Activated B cell treated with CpG ODN at 0.5 μM for 24 hours (primary cell): ENCODE results near the gene SCAI. TPM values are rescaled to one million over a fixed set of nuclear protein-coding genes. Genes with fewer than 3 reads are reported as not detected.
"Not testable (repeated sequence)": the region's sequence is repeated elsewhere in the genome, so short reads cannot be mapped to it uniquely, and the experiment has no call there.

Source experiments
- ATAC-seq: fragments of 200-7000 bp; cut with Tn5 transposase; one replicate; pipeline ENCODE4 v1.10.0; 2021; ENCODE audit warnings: low read depth, mild to moderate bottlenecking, moderate library complexity
- CTCF ChIA-PET: fragments of 350-600 bp; sonication (Branson Sonifier 250); formaldehyde crosslinking; loops from one replicate; lab custom pipeline; 2021; ENCODE audit warnings: antibody characterized with exemption; lab: Charles Lee
- POLR2A ChIA-PET: fragments of 350-600 bp; sonication (Branson Sonifier 250); formaldehyde crosslinking; loops from one replicate; lab custom pipeline; 2021; ENCODE audit warnings: antibody characterized with exemption; lab: Charles Lee
- DNase-seq: peaks from one replicate; pipeline ENCODE4 v3.0.0; 2022
- H3K27ac Mint-ChIP-seq: one replicate; pipeline ENCODE4 v1.8.0; 2020; ENCODE audit warnings: mixed read lengths
- H3K27me3 Mint-ChIP-seq: one replicate; pipeline ENCODE4 v1.8.0; 2021; ENCODE audit warnings: mixed read lengths
- H3K36me3 Mint-ChIP-seq: one replicate; pipeline ENCODE4 v1.8.0; 2021; ENCODE audit warnings: low read depth, mixed read lengths
- H3K4me1 Mint-ChIP-seq: one replicate; pipeline ENCODE4 v1.8.0; 2021; ENCODE audit warnings: mixed read lengths
- H3K4me3 Mint-ChIP-seq: one replicate; pipeline ENCODE4 v1.8.0; 2020; ENCODE audit warnings: mild to moderate bottlenecking, mixed read lengths
- H3K9me3 Mint-ChIP-seq: one replicate; pipeline ENCODE4 v1.8.0; 2020; ENCODE audit warnings: mixed read lengths
- CTCF ChIP-seq: fragments of 200-600 bp; IDR thresholded peaks from one replicate; pipeline ENCODE4 v1.8.0; 2022; ENCODE audit warnings: antibody characterized with exemption, mild to moderate bottlenecking
- intact Hi-C: fragments of 100-400 bp; cut with micrococcal nuclease; formaldehyde crosslinking; loops from one replicate; pipeline ENCODE4 v1.15.1; 2024
- total RNA-seq: library from RNA; stranded (reverse); gene quantifications from 2 replicates; pipeline ENCODE4 v1.2.3, GENCODE V29; 2022

Gene SCAI
- total RNA-seq, 1 donor from 2014 or later, result 11.7 TPM

GRCh38 chr9:125176636-125177035 is 33.3 kb upstream of the SCAI start:
- TF ChIP-seq CTCF, result no peak
- no peak for ATAC-seq
- intact Hi-C loops, result no loop called here
- H3K4me1 Mint-ChIP-seq, result peaks cover 48% of the 10 kb centered on the region
- ChIA-PET CTCF (no interaction called here), POLR2A (no interaction called here)
- no peaks in the 10 kb centered on the region for H3K9me3 Mint-ChIP-seq
- DNase-seq, result no peak
- peaks cover 27% of the 10 kb centered on the region for H3K36me3 Mint-ChIP-seq
- no peaks in the 10 kb centered on the region for H3K27me3 Mint-ChIP-seq
- no peak overlapping the region for H3K4me3 Mint-ChIP-seq
- H3K27ac Mint-ChIP-seq, result no peak overlapping the region

- H3K27ac Mint-ChIP-seq, result peak overlapping the region; percentile 9
- no peaks in the 10 kb centered on the region for H3K27me3 Mint-ChIP-seq
- no peak for TF ChIP-seq CTCF
- DNase-seq (no peak), ATAC-seq (no peak)
- CTCF ChIA-PET, result no interaction called here
- intact Hi-C loops, result no loop called here
- no peaks in the 10 kb centered on the region for H3K9me3 Mint-ChIP-seq
- peaks cover 22% of the 10 kb centered on the region for H3K4me1 Mint-ChIP-seq
- POLR2A ChIA-PET, result no interaction called here
- peaks cover 38% of the 10 kb centered on the region for H3K36me3 Mint-ChIP-seq
- peak overlapping the region; percentile 5 for H3K4me3 Mint-ChIP-seq
Observed at GRCh38 chr9:125172031-125172755, 28.9 kb upstream of the SCAI start.

GRCh38 chr9:125169895-125170294 is 26.6 kb upstream of the SCAI start:
- no peaks in the 10 kb centered on the region for H3K27me3 Mint-ChIP-seq
- DNase-seq (no peak), ATAC-seq (no peak)
- H3K27ac Mint-ChIP-seq, result no peak overlapping the region
- intact Hi-C loops, result no loop called here
- ChIA-PET POLR2A (no interaction called here), CTCF (no interaction called here)
- TF ChIP-seq CTCF, result no peak
- H3K4me1 Mint-ChIP-seq, result peaks cover 13% of the 10 kb centered on the region
- H3K36me3 Mint-ChIP-seq, result peaks cover 42% of the 10 kb centered on the region
- H3K9me3 Mint-ChIP-seq, result no peaks in the 10 kb centered on the region
- no peak overlapping the region for H3K4me3 Mint-ChIP-seq

- no peak for TF ChIP-seq CTCF
- Mint-ChIP-seq H3K36me3 (peaks cover 42% of the 10 kb centered on the region), H3K4me3 (no peak overlapping the region), H3K27ac (no peak overlapping the region), H3K9me3 (no peaks in the 10 kb centered on the region), H3K4me1 (no peaks in the 10 kb centered on the region), H3K27me3 (no peaks in the 10 kb centered on the region)
- CTCF ChIA-PET, result no interaction called here
- no peak for ATAC-seq
- intact Hi-C loops, result no loop called here
- POLR2A ChIA-PET, result no interaction called here
- no peak for DNase-seq
Observed at GRCh38 chr9:125166762-125167161, 23.4 kb upstream of the SCAI start.

- intact Hi-C loops, CTCF ChIA-PET: not testable (repeated sequence)
Observed at GRCh38 chr9:125162891-125163290, 19.6 kb upstream of the SCAI start.

More at GRCh38 chr9:125162891-125163290, 19.6 kb upstream of the SCAI start:
- H3K4me1 Mint-ChIP-seq, DNase-seq, H3K4me3 Mint-ChIP-seq, H3K9me3 Mint-ChIP-seq, H3K27me3 Mint-ChIP-seq, ATAC-seq, POLR2A ChIA-PET, H3K27ac Mint-ChIP-seq: not testable (repeated sequence)
- H3K36me3 Mint-ChIP-seq, result peaks cover 30% of the 10 kb centered on the region
